Dedifferentiated amniotic fluid mesenchymal stem cell (primary cell): ENCODE measurements around the gene SEZ6L2.
"Not testable (repeated sequence)": the region's sequence is repeated elsewhere in the genome, so short reads cannot be mapped to it uniquely, and the experiment has no call there.

ENCODE experiments used
- DNase-seq: peaks from one replicate; pipeline ENCODE4 v3.0.0-alpha.2; 2016; ENCODE audit errors: extremely low spot score

Gene SEZ6L2

GRCh38 chr16:29910819-29911675 is 11.7 kb upstream of the SEZ6L2 start:
- no peak for DNase-seq

- DNase-seq = not testable (repeated sequence)
Observed at GRCh38 chr16:29909851-29910250, 10.5 kb upstream of the SEZ6L2 start.

GRCh38 chr16:29909391-29909790 is 10.0 kb upstream of the SEZ6L2 start:
- no peak for DNase-seq

- no peak for DNase-seq
Observed at GRCh38 chr16:29908719-29909220, 9.4 kb upstream of the SEZ6L2 start.

- no peak for DNase-seq
Observed at GRCh38 chr16:29907973-29908372, 8.6 kb upstream of the SEZ6L2 start.

GRCh38 chr16:29906520-29907244 is 7.3 kb upstream of the SEZ6L2 start:
- DNase-seq = no peak

- no peak for DNase-seq
Observed at GRCh38 chr16:29905668-29906067, 6.3 kb upstream of the SEZ6L2 start.

- DNase-seq = no peak
Observed at GRCh38 chr16:29904947-29905346, 5.6 kb upstream of the SEZ6L2 start.

- no peak for DNase-seq
Observed at GRCh38 chr16:29903590-29903989, 4.2 kb upstream of the SEZ6L2 start.

- no peak for DNase-seq
Observed at GRCh38 chr16:29901607-29901945, 2.2 kb upstream of the SEZ6L2 start.

- no peak for DNase-seq
Observed at GRCh38 chr16:29900888-29901606, 1.7 kb upstream of the SEZ6L2 start.

- DNase-seq = peak; percentile 60
Observed at GRCh38 chr16:29900102-29900887, 945 bp upstream of the SEZ6L2 start, which contains the start of gene ASPHD1. Gene ASPHD1 (plus strand): TSS chr16:29900488. CDS start chr16:29900972, 484 bp downstream.

GRCh38 chr16:29898804-29899515 is 390 bp downstream of the SEZ6L2 start:
- DNase-seq = no peak

GRCh38 chr16:29898135-29898803 is 1.1 kb downstream of the SEZ6L2 start:
- no peak for DNase-seq

GRCh38 chr16:29897333-29897732 is 2.0 kb downstream of the SEZ6L2 start:
- no peak for DNase-seq

- no peak for DNase-seq
Observed at GRCh38 chr16:29896841-29897240, 2.5 kb downstream of the SEZ6L2 start.

GRCh38 chr16:29894352-29894751 is 5.0 kb downstream of the SEZ6L2 start:
- DNase-seq = no peak

- no peak for DNase-seq
Observed at GRCh38 chr16:29893553-29893952, 5.8 kb downstream of the SEZ6L2 start.

GRCh38 chr16:29892458-29892813 is 6.9 kb downstream of the SEZ6L2 start:
- no peak for DNase-seq
